Gastrocnemius medialis (tissue), 4 donors: ENCODE data around the gene ZNF497. TPM values are rescaled to one million over a fixed set of nuclear protein-coding genes. Genes with fewer than 3 reads are reported as not detected.

Source experiments
- ATAC-seq, 2 donors: fragments of 150-250 bp; one replicate each; pipeline ENCODE4 v1.9.1; 2016
- DNase-seq, 2 donors: peaks; one replicate each; pipeline ENCODE4 v3.0.0-alpha.2; 2019
- H3K27ac ChIP-seq, 4 donors: fragments of 200-600 bp; sonication (generic); 1 replicate in 1 of 4; 2 replicates in 3 of 4; pipeline ENCODE4 v1.5.1; 2016 to 2018; ENCODE audit warnings: mild to moderate bottlenecking in 2 of 4, moderate library complexity in 1 of 4
- H3K27me3 ChIP-seq, 3 donors: fragments of 200-600 bp; sonication (generic) in 2 of 3; 1 replicate in 1 of 3; 2 replicates in 2 of 3; pipeline versions ENCODE4 v1.5.1 to v1.6.0; 2016 to 2019; ENCODE audit warnings: mild to moderate bottlenecking in 1 of 3, moderate library complexity in 1 of 3
- H3K36me3 ChIP-seq, 2 donors: fragments of 200-600 bp; sonication (generic) in 1 of 2; one replicate each; pipeline ENCODE4 v1.5.1; 2017 to 2018
- H3K4me1 ChIP-seq, 2 donors: fragments of 200-600 bp; sonication (generic) in 1 of 2; one replicate each; pipeline ENCODE4 v1.5.1; 2016 to 2017; ENCODE audit warnings: mild to moderate bottlenecking in 2 of 2
- H3K4me3 ChIP-seq, 4 donors: fragments of 200-600 bp; sonication (generic) in 3 of 4; 1 replicate in 1 of 4; 2 replicates in 3 of 4; pipeline ENCODE4 v1.5.1; 2016 to 2019; ENCODE audit warnings: mild to moderate bottlenecking in 2 of 4
- H3K9me3 ChIP-seq, 3 donors: fragments of 200-600 bp; sonication (generic) in 2 of 3; 1 replicate in 1 of 3; 2 replicates in 2 of 3; pipeline ENCODE4 v1.5.1; 2016 to 2019
- CTCF ChIP-seq, 5 experiments: fragments of 450-650 bp in 3 of 5; fragments of 200-600 bp in 2 of 5; sonication (generic) in 2 of 5; IDR thresholded peaks in 4 of 5; conservative IDR thresholded peaks in 1 of 5; 1 replicate in 4 of 5; 2 replicates in 1 of 5; pipeline ENCODE4 v1.5.1; 2016 to 2019; ENCODE audit warnings: antibody characterized with exemption in 5 of 5, mild to moderate bottlenecking in 3 of 5, moderate library complexity in 3 of 5
- POLR2A ChIP-seq, 2 donors: fragments of 450-650 bp; IDR thresholded peaks; one replicate each; pipeline ENCODE4 v1.6.1; 2017; ENCODE audit warnings: antibody characterized with exemption in 2 of 2, mild to moderate bottlenecking in 2 of 2, moderate library complexity in 2 of 2
- in situ Hi-C, 4 donors: fragments of 200-750 bp; cut with MboI; loops; one replicate each; pipeline versions ENCODE4 v1.15.0 to v1.8.0; 2017; ENCODE audit warnings: low sequenced_read_pairs in 4 of 4
- intact Hi-C: fragments of 100-400 bp; cut with DNase I; formaldehyde crosslinking; loops from one replicate; pipeline ENCODE4 v1.15.1; 2023; ENCODE audit warnings: low total_unique reads
- total RNA-seq, 4 donors: library from RNA; depleted of rRNA; stranded (reverse); fragments of >200 nt; gene quantifications; one replicate each; pipeline versions ENCODE4 v1.1.0 to v1.2.3, GENCODE V29; 2016

The ZNF497 gene
- total RNA-seq, 4 donors from 2014 or later = 0.07 to 0.87 (median 0.36) TPM; not detected in 1

DNA sequence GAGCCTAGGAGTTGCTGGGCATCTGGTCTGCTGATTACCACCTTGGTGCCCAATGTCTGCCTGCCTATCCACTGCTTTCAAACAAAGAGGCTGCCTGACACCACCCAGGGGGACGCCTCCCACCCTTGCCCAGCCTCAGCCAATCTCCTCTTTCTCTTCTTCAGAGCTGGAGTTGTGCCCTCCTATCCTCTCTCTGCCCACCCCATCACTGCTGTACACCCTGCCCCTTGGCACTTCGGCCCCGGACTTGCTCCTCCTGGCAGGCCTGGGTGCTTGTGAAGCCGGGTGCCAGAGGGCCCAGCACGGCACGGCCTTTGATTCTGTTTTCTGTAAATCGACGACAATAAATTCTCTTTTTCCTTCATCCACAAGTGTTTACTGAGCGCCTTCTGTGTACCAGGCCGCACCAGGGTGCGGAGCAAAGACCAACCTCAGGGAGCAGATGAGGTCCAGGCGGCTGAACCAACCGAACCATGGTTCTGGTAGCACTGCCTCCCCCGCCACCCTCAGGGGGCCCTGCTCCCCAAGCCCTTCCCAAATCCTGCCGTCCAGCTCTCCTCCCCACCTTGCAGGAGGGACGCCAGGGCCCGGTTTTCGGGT, 37.9 kb upstream of the ZNF497 start:
- Histone ChIP-seq H3K4me3 (peak overlapping the region; percentile 58 to 62 (median 61)), H3K9me3 (no peaks in the 10 kb centered on the region), H3K27ac (peak overlapping the region in 1 of 4 donors; percentile 49), H3K4me1 (peaks cover 8 to 17% of the 10 kb centered on the region in 2 donors), H3K36me3 (no peaks in the 10 kb centered on the region), H3K27me3 (peaks cover 18 to 25% (median 19%) of the 10 kb centered on the region in 3 donors)
- intact Hi-C loops = no loop called here
- DNase-seq (no peak), ATAC-seq (no peak)
- in situ Hi-C loops = no loop called here
- TF ChIP-seq POLR2A (IDR thresholded peaks at IDR 0.05) (no peak), CTCF (IDR thresholded peaks at IDR 0.05 in 4 of 5, conservative IDR thresholded peaks at IDR 0.05 in 1 of 5) (no peak)

DNA sequence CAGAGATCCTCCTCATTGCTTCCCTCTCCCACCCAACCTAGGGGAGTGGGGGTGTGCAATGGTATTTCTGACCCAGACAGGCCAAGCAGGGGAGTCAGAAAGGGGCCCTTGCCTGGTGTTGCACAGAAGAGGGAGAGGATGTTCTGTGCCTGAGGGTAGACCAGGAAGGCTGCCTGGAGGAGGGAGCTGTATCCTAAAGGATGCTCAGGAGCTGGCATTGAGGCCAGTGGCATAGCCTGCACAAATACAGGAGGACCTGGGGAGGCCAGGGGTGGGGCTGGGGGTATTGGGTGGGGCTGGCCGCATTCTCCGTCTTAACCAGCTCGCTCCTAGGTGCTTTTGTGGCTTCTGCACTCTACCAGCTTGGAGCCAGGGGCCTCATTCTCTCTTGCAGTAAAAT, 37.4 kb upstream of the ZNF497 start:
- Histone ChIP-seq H3K4me1 (peaks cover 8 to 17% of the 10 kb centered on the region in 2 donors), H3K27ac (no peak overlapping the region), H3K4me3 (no peak overlapping the region), H3K36me3 (peaks cover 0 to 1% of the 10 kb centered on the region in 2 donors), H3K27me3 (peaks cover 18 to 25% (median 19%) of the 10 kb centered on the region in 3 donors), H3K9me3 (no peaks in the 10 kb centered on the region)
- TF ChIP-seq CTCF (IDR thresholded peaks at IDR 0.05 in 4 of 5, conservative IDR thresholded peaks at IDR 0.05 in 1 of 5) = no peak
- no peak for TF ChIP-seq POLR2A (IDR thresholded peaks at IDR 0.05)
- DNase-seq (no peak), ATAC-seq (no peak)
- in situ Hi-C loops (no loop called here), intact Hi-C loops (no loop called here)

- H3K4me3 ChIP-seq = no peak overlapping the region
- intact Hi-C loops = no loop called here
- H3K9me3 ChIP-seq = no peaks in the 10 kb centered on the region
- TF ChIP-seq POLR2A (IDR thresholded peaks at IDR 0.05) (no peak), CTCF (IDR thresholded peaks at IDR 0.05 in 4 of 5, conservative IDR thresholded peaks at IDR 0.05 in 1 of 5) (no peak)
- ATAC-seq (no peak), DNase-seq (no peak)
- in situ Hi-C loops = no loop called here
- H3K36me3 ChIP-seq = peaks cover 0 to 15% of the 10 kb centered on the region in 2 donors
- H3K4me1 ChIP-seq = peaks cover 8 to 17% of the 10 kb centered on the region in 2 donors
- H3K27ac ChIP-seq = no peak overlapping the region
- H3K27me3 ChIP-seq = peaks cover 18 to 25% (median 19%) of the 10 kb centered on the region in 3 donors
Observed at GRCh38 chr19:58398545-58398944, 36.0 kb upstream of the ZNF497 start.

GRCh38 chr19:58398087-58398486, 35.5 kb upstream of the ZNF497 start:
- Histone ChIP-seq H3K4me3 (no peak overlapping the region), H3K9me3 (no peaks in the 10 kb centered on the region), H3K4me1 (peaks cover 8 to 17% of the 10 kb centered on the region in 2 donors), H3K36me3 (peaks cover 0 to 20% of the 10 kb centered on the region in 2 donors), H3K27me3 (peaks cover 18 to 25% (median 19%) of the 10 kb centered on the region in 3 donors), H3K27ac (no peak overlapping the region)
- ATAC-seq (no peak), DNase-seq (no peak)
- in situ Hi-C loops = no loop called here
- intact Hi-C loops = no loop called here
- TF ChIP-seq CTCF (IDR thresholded peaks at IDR 0.05 in 4 of 5, conservative IDR thresholded peaks at IDR 0.05 in 1 of 5) (no peak), POLR2A (IDR thresholded peaks at IDR 0.05) (no peak)
